K562 (cell line): Measurements from ENCODE around the gene TEX51. TPM values are rescaled to one million over a fixed set of nuclear protein-coding genes. Genes with fewer than 3 reads are reported as not detected.

Source experiments
- ATAC-seq: fragments of 200-7000 bp; cut with Tn5 transposase; 3 replicates; pipeline ENCODE4 v1.9.1; 2020; ENCODE audit warnings: moderate library complexity
- BruUV-seq: library from RNA; stranded (reverse); fragments of 400-500 nt; replicated peaks from 2 replicates; lab custom pipeline; 2021; lab: Mats Ljungman, UMichigan
- CTCF ChIA-PET: fragments of 300-600 bp; formaldehyde crosslinking; extraction: SDS; loops from one replicate; lab custom pipeline; 2021; ENCODE audit warnings: low intra/inter-chr PET ratio; lab: Yijun Ruan, JAX
- POLR2A ChIA-PET: fragments of 300-600, 350-650 bp; sonication (Branson Sonifier 250); formaldehyde crosslinking; extraction: SDS; loops from one replicate; lab custom pipeline; 2021; ENCODE audit warnings: antibody characterized with exemption, inconsistent platforms; lab: Yijun Ruan, JAX
- DNase-seq, 4 experiments: peaks; one replicate each; pipeline versions ENCODE4 v3.0.0 to v3.0.0-alpha.2; 2011 to 2018; ENCODE audit warnings: low spot score in 3 of 4, mixed read lengths in 3 of 4; ENCODE audit errors: extremely low read depth in 1 of 4
- FAIRE-seq: peaks from 2 replicates; lab custom pipeline; 2011; peaks lifted over from hg19 to GRCh38; lab: Jason Lieb, UNC
- H2AFZ ChIP-seq: 2 replicates; pipeline ENCODE4 v1.6.0; 2011; ENCODE audit warnings: low read depth, low read length, control low read depth, inconsistent platforms
- H3K27ac ChIP-seq: fragments of 200-600 bp; 3 replicates; pipeline ENCODE4 v1.8.0; 2011; ENCODE audit warnings: low read depth, mild to moderate bottlenecking, control low read depth, inconsistent platforms, low read length, moderate library complexity, mixed read lengths; ENCODE audit errors: extremely low read depth
- H3K27me3 ChIP-seq, 2 experiments: fragments of 300-600 bp in 1 of 2; 2 replicates in 1 of 2; 3 replicates in 1 of 2; pipeline versions ENCODE4 v1.6.0 to v1.8.0; 2011; ENCODE audit warnings: inconsistent platforms in 2 of 2, low read length in 2 of 2, mild to moderate bottlenecking in 1 of 2, mixed read lengths in 1 of 2, moderate library complexity in 1 of 2; ENCODE audit not compliant: control insufficient read depth in 2 of 2, insufficient read depth in 2 of 2
- H3K36me3 ChIP-seq: fragments of 300-600 bp; 3 replicates; pipeline ENCODE4 v1.8.0; 2011; ENCODE audit warnings: mild to moderate bottlenecking, low read length, inconsistent platforms; ENCODE audit not compliant: control insufficient read depth, insufficient read depth
- H3K4me1 ChIP-seq, 2 experiments: fragments of 200-600 bp in 1 of 2; replicated peaks in 1 of 2; 2 replicates in 1 of 2; 3 replicates in 1 of 2; pipeline versions ENCODE4 v1.5.1 to v1.8.0; 2011; ENCODE audit warnings: inconsistent platforms in 2 of 2, low read length in 2 of 2, mild to moderate bottlenecking in 1 of 2, mixed read lengths in 1 of 2, moderate library complexity in 1 of 2; ENCODE audit not compliant: control insufficient read depth in 2 of 2, insufficient read depth in 2 of 2
- H3K4me2 ChIP-seq: 2 replicates; pipeline ENCODE4 v1.6.1; 2011; ENCODE audit warnings: low read length, control low read depth, inconsistent platforms, mixed read lengths; ENCODE audit not compliant: insufficient read depth
- H3K4me3 ChIP-seq: fragments of 200-600 bp; sonication (generic), shearing (Covaris generic); 2 replicates; pipeline ENCODE4 v1.5.1; 2016; ENCODE audit warnings: control low read depth, inconsistent platforms
- H3K79me2 ChIP-seq: fragments of 200-600 bp; 3 replicates; pipeline ENCODE4 v1.8.0; 2011; ENCODE audit warnings: low read length, inconsistent platforms; ENCODE audit not compliant: control insufficient read depth, insufficient read depth
- H3K9ac ChIP-seq, 2 experiments: 2 replicates each; pipeline versions ENCODE4 v1.6.0 to v1.6.1; 2011; ENCODE audit warnings: low read depth in 2 of 2, low read length in 2 of 2, control low read depth in 1 of 2, inconsistent platforms in 1 of 2, mild to moderate bottlenecking in 1 of 2, mixed read lengths in 1 of 2; ENCODE audit not compliant: insufficient read depth in 1 of 2
- H3K9me1 ChIP-seq: one replicate; pipeline ENCODE4 v1.6.0; 2011; ENCODE audit warnings: inconsistent platforms, mild to moderate bottlenecking, low read length, moderate library complexity; ENCODE audit not compliant: control insufficient read depth, insufficient read depth
- H3K9me3 ChIP-seq: replicated peaks from 2 replicates; pipeline ENCODE4 v1.5.1; 2011; ENCODE audit warnings: low read depth, low read length, inconsistent platforms; ENCODE audit not compliant: control insufficient read depth, insufficient read depth
- H4K20me1 ChIP-seq: replicated peaks from 2 replicates; pipeline ENCODE4 v1.6.1; 2011; ENCODE audit warnings: low read length, inconsistent platforms, mixed read lengths; ENCODE audit not compliant: control insufficient read depth, insufficient read depth
- DMBX1 ChIP-seq: fragments of 250-450 bp; sonication (Bioruptor Pico); IDR thresholded peaks from 2 replicates; pipeline ENCODE4 v1.8.0; 2022; ENCODE audit warnings: inconsistent platforms, mild to moderate bottlenecking, moderate library complexity, borderline replicate concordance
- ETV5 ChIP-seq: sonication (generic); formaldehyde crosslinking; IDR thresholded peaks from 2 replicates; pipeline ENCODE4 v1.4.0; 2020; ENCODE audit warnings: low read depth, mild to moderate bottlenecking, missing genetic modification reagents
- FOXP4 ChIP-seq: sonication (generic); formaldehyde crosslinking; IDR thresholded peaks from 2 replicates; pipeline ENCODE4 v1.8.0; 2022; ENCODE audit warnings: mild to moderate bottlenecking, missing genetic modification reagents, borderline replicate concordance
- MBD2 ChIP-seq: sonication (generic); IDR thresholded peaks from 2 replicates; pipeline ENCODE4 v1.6.1; 2016; ENCODE audit warnings: low read depth, borderline replicate concordance
- NR0B1 ChIP-seq: fragments of 450-650 bp; IDR thresholded peaks from one replicate; pipeline ENCODE4 v1.6.1; 2018; ENCODE audit warnings: mild to moderate bottlenecking, moderate library complexity; ENCODE audit not compliant: partially characterized antibody
- PKNOX1 ChIP-seq: fragments of 450-650 bp; IDR thresholded peaks from 2 replicates; pipeline ENCODE4 v1.6.1; 2016
- POLR2AphosphoS2 ChIP-seq: IDR thresholded peaks from 2 replicates; pipeline ENCODE4 v1.6.1; 2012; ENCODE audit warnings: low read length, improper control_type of control experiment
- POLR2G ChIP-seq: fragments of 200-400 bp; formaldehyde crosslinking; IDR thresholded peaks from 2 replicates; pipeline ENCODE4 v1.6.1; 2017; ENCODE audit warnings: low read depth, mild to moderate bottlenecking, antibody characterized with exemption, low read length, moderate library complexity
- PPARD ChIP-seq: fragments of 250-450 bp; sonication (Bioruptor Pico); IDR thresholded peaks from 2 replicates; pipeline ENCODE4 v1.8.0; 2022; ENCODE audit warnings: inconsistent platforms, mild to moderate bottlenecking, moderate library complexity
- RBM17 ChIP-seq: fragments of 200-400 bp; formaldehyde crosslinking; IDR thresholded peaks from 2 replicates; pipeline ENCODE4 v1.6.1; 2017; ENCODE audit warnings: low read depth, mild to moderate bottlenecking, low read length, borderline replicate concordance
- SREBF2 ChIP-seq: sonication (generic); formaldehyde crosslinking; IDR thresholded peaks from 2 replicates; pipeline ENCODE4 v1.4.0; 2020; ENCODE audit warnings: mild to moderate bottlenecking, missing genetic modification reagents
- U2AF2 ChIP-seq: fragments of 200-400 bp; formaldehyde crosslinking; optimal IDR thresholded peaks from 2 replicates; pipeline ENCODE3; 2017; ENCODE audit warnings: low read depth, mild to moderate bottlenecking, low read length
- ZBTB7A ChIP-seq: IDR thresholded peaks from 2 replicates; pipeline ENCODE4 v1.6.1; 2011; ENCODE audit warnings: low read depth, mild to moderate bottlenecking, low read length, moderate library complexity, borderline replicate concordance; ENCODE audit not compliant: control insufficient read depth
- ZFP1 ChIP-seq: fragments of 450-650 bp; formaldehyde crosslinking; IDR thresholded peaks from 2 replicates; pipeline ENCODE4 v1.4.0; 2020; ENCODE audit warnings: mild to moderate bottlenecking, mixed read lengths
- ZNF174 ChIP-seq: fragments of 250-450 bp; sonication (Bioruptor Pico); IDR thresholded peaks from 2 replicates; pipeline ENCODE4 v1.4.0; 2020; ENCODE audit warnings: mild to moderate bottlenecking
- ZNF3 ChIP-seq: fragments of 250-450 bp; sonication (Bioruptor Pico); IDR thresholded peaks from 2 replicates; pipeline ENCODE4 v1.5.0; 2021; ENCODE audit warnings: mild to moderate bottlenecking, moderate library complexity
- ZNF398 ChIP-seq: fragments of 250-450 bp; sonication (Bioruptor Pico); IDR thresholded peaks from 2 replicates; pipeline ENCODE4 v1.8.0; 2021; ENCODE audit warnings: moderate library complexity, mild to moderate bottlenecking, inconsistent platforms
- ZZZ3 ChIP-seq: fragments of 450-650 bp; IDR thresholded peaks from 2 replicates; pipeline ENCODE4 v1.6.1; 2016; ENCODE audit warnings: antibody characterized with exemption, mild to moderate bottlenecking, moderate library complexity
- WGBS: fragments of 100-300 bp; shearing (Covaris generic); methylation state at CpG from one replicate; pipeline ENCODE4 v1.1.6; 2016; ENCODE audit warnings: low coverage, mixed read lengths; ENCODE audit not compliant: insufficient coverage; ENCODE audit errors: missing lambda C conversion rate; 5-methylcytosine and 5-hydroxymethylcytosine counted together
- in situ Hi-C: fragments of 300-500 bp; cut with MboI; formaldehyde crosslinking; loops from 4 replicates; pipeline ENCODE4 v1.15.0; 2018; ENCODE audit warnings: inconsistent platforms, mixed read lengths
- intact Hi-C: fragments of 100-400 bp; cut with micrococcal nuclease; formaldehyde crosslinking; loops from 2 replicates; pipeline ENCODE4 v1.14.2; 2022
- polyA plus RNA-seq, 8 experiments: library from polyadenylated mRNA; depleted of rRNA in 4 of 8; stranded (reverse) in 5 of 8; unstranded in 3 of 8; fragments of >200 nt; fragmentation: Nextera tagmentation in 2 of 8; fragmentation: Illumina TruSeq in 1 of 8; extraction: Ambion mirVana in 2 of 8; extraction: Trizol in 1 of 8; gene quantifications; 2 replicates each; pipeline versions ENCODE4 v1.2.1 to v1.2.3, GENCODE V29; 2011 to 2014; ENCODE audit warnings: inconsistent platforms in 1 of 8, missing spikeins in 1 of 8
- total RNA-seq, 7 experiments: library from RNA; depleted of rRNA in 6 of 7; stranded (reverse); fragments of >200 nt in 6 of 7; fragmentation: Illumina TruSeq in 2 of 7; extraction: Trizol in 2 of 7; gene quantifications; 2 replicates each; pipeline versions ENCODE4 v1.2.1 to v1.2.3, GENCODE V29; 2011 to 2021; ENCODE audit warnings: low replicate concordance in 1 of 7

Gene TEX51
- total and polyA plus RNA-seq, 9 of the 15 experiments (the other 6 are each of a cell fraction or from before 2014, with no cell fraction given), result not detected

GRCh38 chr2:126909366-126909765 lies 10.7 kb downstream of the TEX51 start:
- ATAC-seq, result no peak
- Histone ChIP-seq H3K27ac (no peak overlapping the region), H3K9me3 (no peaks in the 10 kb centered on the region), H3K79me2 (no peaks in the 10 kb centered on the region), H4K20me1 (no peaks in the 10 kb centered on the region), H3K36me3 (no peaks in the 10 kb centered on the region), H2AFZ (no peak overlapping the region), H3K4me3 (no peak overlapping the region), H3K27me3 (peaks cover 7 to 30% of the 10 kb centered on the region in 2 experiments; a peak in 3 of 5 replicates), H3K4me1 (no peaks in the 10 kb centered on the region), H3K9me1 (no peaks in the 10 kb centered on the region), H3K9ac (no peak overlapping the region), H3K4me2 (no peak overlapping the region)
- 0% methylated on average over 6 of the region's 6 CpGs for WGBS
- DNase-seq, result no peak
- ChIA-PET CTCF (no interaction called here), POLR2A (no interaction called here)
- in situ Hi-C loops (no loop called here), intact Hi-C loops (no loop called here)
- no peak for FAIRE-seq
- BruUV-seq, result no TSS peak
- TF ChIP-seq PPARD (CRISPR knock-in tag) (no peak), POLR2AphosphoS2 (no peak), ZNF398 (no peak), POLR2G (no peak), ETV5 (no peak), ZBTB7A (no peak), MBD2 (no peak), SREBF2 (CRISPR knock-in tag) (no peak), ZNF174 (CRISPR knock-in tag) (no peak), ZFP1 (CRISPR knock-in tag) (no peak), RBM17 (no peak), ZNF3 (no peak), ZZZ3 (no peak), PKNOX1 (no peak), DMBX1 (CRISPR knock-in tag) (no peak), NR0B1 (no peak), U2AF2 (no peak), FOXP4 (CRISPR knock-in tag) (no peak)
